RWPE1 (cell line): ENCODE results near the gene VPS33B.

Source experiments
- CTCF ChIA-PET: fragments of 350-600 bp; sonication (Branson Sonifier 250); formaldehyde crosslinking; extraction: SDS; loops from one replicate; lab custom pipeline; 2021; lab: Yijun Ruan, JAX
- POLR2A ChIA-PET: fragments of 400-600 bp; formaldehyde crosslinking; extraction: SDS; loops from one replicate; lab custom pipeline; 2020; ENCODE audit warnings: antibody characterized with exemption; ENCODE audit not compliant: low non-redundant PET; lab: Yijun Ruan, JAX
- DNase-seq: peaks from one replicate; pipeline ENCODE4 v3.0.0; 2012; ENCODE audit warnings: low spot score
- H3K27ac ChIP-seq: fragments of 450-650 bp; 2 replicates; pipeline ENCODE4 v1.5.1; 2017
- CTCF ChIP-seq: fragments of 450-650 bp; conservative IDR thresholded peaks from 2 replicates; pipeline ENCODE4 v1.5.1; 2017; ENCODE audit warnings: low read depth, mild to moderate bottlenecking

Gene VPS33B

DNA sequence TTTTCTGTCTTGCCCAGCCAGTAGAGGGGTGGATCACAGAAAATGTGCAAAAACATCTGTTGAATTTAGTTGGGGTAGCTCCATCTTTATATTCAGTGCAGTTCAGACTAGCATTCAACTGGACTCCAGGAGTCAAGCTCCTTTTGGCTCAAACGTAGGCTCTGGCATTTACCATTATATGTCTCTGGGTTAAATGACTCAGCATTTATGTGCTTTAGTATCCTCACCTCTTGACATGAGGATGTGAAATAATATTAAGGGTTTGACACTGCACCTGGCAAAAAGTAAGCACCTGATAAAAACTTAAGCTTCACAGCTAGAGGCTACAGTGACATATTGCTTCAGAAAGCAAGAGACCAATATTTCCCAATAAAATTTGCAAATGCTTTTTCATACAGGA, 42.8 kb downstream of the VPS33B start:
- POLR2A ChIA-PET, result no interaction called here
- TF ChIP-seq CTCF, result no peak
- CTCF ChIA-PET, result interaction anchor here (0.6 kb wide), 1 partner anchor 24 kb away, joined by 4 read pairs; no protein-coding TSS in a partner anchor
- DNase-seq, result no peak
- no peak overlapping the region for H3K27ac ChIP-seq

- DNase-seq, result no peak
- ChIA-PET POLR2A (no interaction called here), CTCF (interaction anchor here (0.5 kb wide), 1 partner anchor 41 kb away, joined by 3 read pairs; no protein-coding TSS in a partner anchor)
- TF ChIP-seq CTCF, result no peak
- no peak overlapping the region for H3K27ac ChIP-seq
Measured at GRCh38 chr15:90974216-90974615, 48.2 kb downstream of the VPS33B start.

GRCh38 chr15:90972133-90972532, 50.3 kb downstream of the VPS33B start:
- H3K27ac ChIP-seq, result no peak overlapping the region
- ChIA-PET CTCF (interaction anchor here (0.6 kb wide), 2 partner anchors 16 to 286 kb away, joined by 3 read pairs; no protein-coding TSS in a partner anchor), POLR2A (no interaction called here)
- no peak for TF ChIP-seq CTCF
- DNase-seq, result no peak

DNA sequence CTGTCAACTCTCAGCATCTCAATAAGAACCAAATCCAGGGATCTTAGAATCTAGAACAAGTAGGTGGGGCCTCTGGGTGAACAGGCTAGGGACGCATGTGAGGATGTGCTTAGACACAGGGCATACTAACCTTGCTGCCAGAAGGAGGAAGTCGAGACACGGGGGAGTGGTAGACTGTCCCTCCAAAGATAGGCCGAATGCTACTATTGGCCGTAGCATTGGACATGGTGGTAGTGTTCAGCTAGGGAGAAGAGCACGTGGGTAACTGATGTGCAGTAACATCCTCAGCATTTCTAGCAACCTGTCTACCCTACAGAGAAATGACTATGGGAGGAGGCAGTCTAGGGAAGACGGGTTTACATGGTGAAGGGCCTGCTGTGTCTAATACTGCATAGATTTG, 52.1 kb downstream of the VPS33B start:
- H3K27ac ChIP-seq, result no peak overlapping the region
- no peak for DNase-seq
- ChIA-PET POLR2A (no interaction called here), CTCF (no interaction called here)
- no peak for TF ChIP-seq CTCF

DNA sequence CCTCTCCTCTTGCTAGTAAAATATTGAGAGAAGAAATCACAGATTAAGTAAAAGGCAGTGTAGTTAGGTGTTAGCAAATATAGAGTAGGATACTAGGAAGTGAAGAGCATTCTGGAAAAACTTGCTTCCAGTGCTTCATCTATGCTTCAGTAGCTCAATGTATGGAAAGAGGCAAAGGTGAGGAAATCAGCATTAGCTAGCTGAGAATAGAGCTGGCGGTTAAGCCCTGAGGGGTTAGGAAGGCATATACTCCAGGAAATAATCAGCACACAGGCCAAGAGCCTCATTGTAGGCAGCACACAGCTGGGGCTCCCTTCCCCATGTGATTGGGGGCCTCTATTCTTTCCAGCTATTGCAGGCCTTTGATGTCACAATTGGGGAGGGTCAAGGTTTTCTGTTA, 54.0 kb downstream of the VPS33B start:
- no peak for DNase-seq
- no peak overlapping the region for H3K27ac ChIP-seq
- no peak for TF ChIP-seq CTCF
- CTCF ChIA-PET, result interaction anchor here (0.6 to 1.9 kb wide), 3 partner anchors 12 to 514 kb away, joined by 5 to 8 read pairs (median 5); partner anchors contain the start of gene HDDC3
- POLR2A ChIA-PET, result interaction anchor here (0.6 kb wide), 1 partner anchor 23 kb away, joined by 3 read pairs; no protein-coding TSS in a partner anchor

- CTCF ChIA-PET, result interaction anchor here (1.9 kb wide), 1 partner anchor 11 kb away, joined by 8 read pairs; no protein-coding TSS in a partner anchor
- DNase-seq, result no peak
- no peak overlapping the region for H3K27ac ChIP-seq
- no peak for TF ChIP-seq CTCF
- POLR2A ChIA-PET, result interaction anchor here (0.6 kb wide), 1 partner anchor 14 kb away, joined by 3 read pairs; no protein-coding TSS in a partner anchor
Measured at GRCh38 chr15:90967206-90967605, 55.2 kb downstream of the VPS33B start.
